SK-N-SH (cell line): ENCODE results near the gene PCED1B. TPM values are rescaled to one million over a fixed set of nuclear protein-coding genes. Genes with fewer than 3 reads are reported as not detected.

Experiments
- CTCF ChIA-PET: fragments of 300-600, 350-600 bp; formaldehyde crosslinking; extraction: SDS; loops from one replicate; lab custom pipeline; 2021; lab: Yijun Ruan, JAX
- POLR2A ChIA-PET: fragments of 350-600 bp; sonication (Branson Sonifier 250); formaldehyde crosslinking; extraction: SDS; loops from one replicate; lab custom pipeline; 2020; ENCODE audit warnings: antibody characterized with exemption, inconsistent platforms; lab: Yijun Ruan, JAX
- DNase-seq: peaks from one replicate; pipeline ENCODE4 v3.0.0; 2012
- H2AFZ ChIP-seq: fragments of 200-600 bp; sonication (generic); 2 replicates; pipeline ENCODE4 v1.8.1; 2016; ENCODE audit warnings: antibody characterized with exemption, mild to moderate bottlenecking, low read depth
- H3F3A ChIP-seq: fragments of 200-600 bp; sonication (generic); replicated peaks from 2 replicates; pipeline ENCODE3; 2016; ENCODE audit warnings: antibody characterized with exemption, mild to moderate bottlenecking; ENCODE audit not compliant: insufficient read depth
- H3K27ac ChIP-seq, 2 experiments: fragments of 200-500 bp in 1 of 2; fragments of 200-600 bp in 1 of 2; sonication (Bioruptor generic) in 1 of 2; sonication (generic), shearing (Covaris generic) in 1 of 2; 2 replicates each; pipeline versions ENCODE4 v1.5.1 to v1.6.1; 2014 to 2016; ENCODE audit warnings: low read depth in 2 of 2, inconsistent platforms in 1 of 2, low read length in 1 of 2, mild to moderate bottlenecking in 1 of 2, mixed read lengths in 1 of 2
- H3K27me3 ChIP-seq: fragments of 200-600 bp; sonication (generic), shearing (Covaris generic); 2 replicates; pipeline ENCODE4 v1.6.1; 2016; ENCODE audit warnings: mixed run types; ENCODE audit not compliant: insufficient read depth
- H3K36me3 ChIP-seq, 2 experiments: fragments of 200-500 bp in 1 of 2; fragments of 200-600 bp in 1 of 2; sonication (Bioruptor generic) in 1 of 2; sonication (generic) in 1 of 2; replicated peaks in 1 of 2; 2 replicates each; pipeline versions ENCODE3 to v1.5.1; 2014 to 2016; ENCODE audit warnings: low read length in 1 of 2, mild to moderate bottlenecking in 1 of 2; ENCODE audit not compliant: insufficient read depth in 2 of 2, control insufficient read depth in 1 of 2
- H3K4me1 ChIP-seq, 2 experiments: fragments of 200-500 bp in 1 of 2; fragments of 200-600 bp in 1 of 2; sonication (Bioruptor generic) in 1 of 2; sonication (generic), shearing (Covaris generic) in 1 of 2; 2 replicates each; pipeline versions ENCODE4 v1.5.1 to v1.6.1; 2014 to 2016; ENCODE audit warnings: low read depth in 1 of 2, low read length in 1 of 2, mixed run types in 1 of 2; ENCODE audit not compliant: insufficient read depth in 2 of 2, control insufficient read depth in 1 of 2
- H3K4me2 ChIP-seq: fragments of 200-600 bp; sonication (generic), shearing (Covaris generic); 2 replicates; pipeline ENCODE4 v1.6.1; 2017; ENCODE audit warnings: mixed run types
- H3K4me3 ChIP-seq, 2 experiments: fragments of 200-500 bp in 1 of 2; fragments of 200-600 bp in 1 of 2; sonication (Bioruptor generic) in 1 of 2; sonication (generic), shearing (Covaris generic) in 1 of 2; 2 replicates each; pipeline versions ENCODE4 v1.5.1 to v1.8.1; 2014 to 2016; ENCODE audit warnings: low read depth in 2 of 2, inconsistent platforms in 1 of 2, low read length in 1 of 2, mild to moderate bottlenecking in 1 of 2, mixed read lengths in 1 of 2, moderate library complexity in 1 of 2
- H3K79me2 ChIP-seq: fragments of 200-600 bp; sonication (generic); 2 replicates; pipeline ENCODE4 v1.8.1; 2017; ENCODE audit warnings: mild to moderate bottlenecking; ENCODE audit not compliant: insufficient read depth
- H3K9ac ChIP-seq: fragments of 200-600 bp; sonication (generic); 2 replicates; pipeline ENCODE4 v1.6.1; 2017; ENCODE audit warnings: mixed run types
- H3K9me2 ChIP-seq: fragments of 200-600 bp; sonication (generic); 2 replicates; pipeline ENCODE4 v1.6.1; 2017; ENCODE audit warnings: mixed run types
- H3K9me3 ChIP-seq: fragments of 200-600 bp; sonication (generic); 2 replicates; pipeline ENCODE4 v1.6.1; 2017; ENCODE audit warnings: mixed run types, mild to moderate bottlenecking, moderate library complexity
- H4K20me1 ChIP-seq: fragments of 200-600 bp; sonication (generic); 2 replicates; pipeline ENCODE4 v1.6.1; 2017; ENCODE audit warnings: mild to moderate bottlenecking, mixed run types; ENCODE audit not compliant: insufficient read depth
- FOXJ3 ChIP-seq: sonication (generic); formaldehyde crosslinking; IDR thresholded peaks from 2 replicates; pipeline ENCODE4 v1.5.1; 2020; ENCODE audit warnings: mild to moderate bottlenecking, missing genetic modification reagents
- TCF12 ChIP-seq: IDR thresholded peaks from 2 replicates; pipeline ENCODE4 v1.4.0; 2012
- WGBS: methylation state at CpG from one replicate; pipeline ENCODE4 v1.1.6; 2017; ENCODE audit warnings: low lambda C conversion rate; 5-methylcytosine and 5-hydroxymethylcytosine counted together
- polyA plus RNA-seq, 3 experiments: library from polyadenylated mRNA; depleted of rRNA; stranded (reverse); fragments of >200 nt; gene quantifications; 2 replicates each; pipeline ENCODE4 v1.2.3, GENCODE V29; 2012
- TF ChIP-seq, protein P1 (sequence below): IDR thresholded peaks from 2 replicates; pipeline ENCODE4 v1.4.0; 2012; ENCODE audit warnings: low read depth
- TF ChIP-seq, protein P2 (sequence below): IDR thresholded peaks from 2 replicates; pipeline ENCODE4; 2012
- TF ChIP-seq, protein P3 (sequence below): IDR thresholded peaks from 2 replicates; pipeline ENCODE4 v1.6.1; 2012; ENCODE audit warnings: mild to moderate bottlenecking, low read depth, low read length, moderate library complexity
- TF ChIP-seq, protein P4 (sequence below): fragments of 150-350 bp; IDR thresholded peaks from 2 replicates; pipeline ENCODE4 v1.6.1; 2016; ENCODE audit warnings: mild to moderate bottlenecking, low read depth, low read length
- TF ChIP-seq, protein P5 (sequence below): fragments of 150-350 bp; IDR thresholded peaks from 2 replicates; pipeline ENCODE4 v1.6.1; 2017; ENCODE audit warnings: antibody characterized with exemption, low read length, low read depth, borderline replicate concordance

The PCED1B gene
- polyA plus RNA-seq, 1 of the 3 experiments (the other 2 are of a cell fraction), result 0.21 TPM

DNA sequence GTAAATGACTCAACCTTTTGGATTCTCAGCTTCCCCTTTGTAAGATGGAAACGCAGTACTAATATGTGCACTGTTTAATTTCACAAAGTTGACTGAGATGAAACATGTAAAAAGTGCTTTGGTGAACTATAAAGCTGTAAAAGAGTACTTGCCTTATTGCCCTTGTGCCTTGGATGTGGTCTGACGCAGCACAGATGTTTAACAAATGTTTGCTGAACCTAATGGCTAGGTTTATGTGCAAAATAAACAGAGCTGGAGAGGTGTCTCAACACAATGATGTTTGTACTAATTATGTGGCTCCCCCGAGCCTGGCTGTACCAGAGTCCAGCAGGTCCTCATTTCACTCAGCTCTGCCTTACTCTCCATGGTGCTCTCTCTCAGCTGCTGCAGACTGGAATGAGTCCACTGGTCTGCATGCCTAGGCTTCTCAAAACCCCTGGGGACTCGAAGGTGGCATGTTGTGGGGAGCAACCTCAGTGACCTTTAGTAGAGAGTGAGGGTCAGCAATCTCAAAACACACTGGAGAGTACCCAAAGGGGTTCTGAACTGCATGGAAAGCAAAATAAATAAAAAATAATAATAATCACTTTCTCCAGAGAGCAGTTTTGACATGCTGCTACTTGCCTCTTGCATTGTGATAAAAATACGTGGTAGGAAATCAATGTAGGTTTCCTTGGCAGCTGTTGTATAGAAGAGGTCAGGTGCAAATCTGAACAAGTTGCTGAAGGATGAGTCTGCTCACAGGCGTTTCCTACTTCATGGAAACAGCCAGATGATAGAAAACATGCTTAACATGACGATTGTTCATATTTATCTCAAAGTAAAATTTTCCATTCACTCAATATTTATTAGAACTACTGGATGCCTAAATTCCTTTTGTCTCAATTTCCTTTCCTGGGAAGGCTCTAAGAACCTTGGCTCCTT is 8.9 kb downstream of the PCED1B start:
- WGBS, result 7% methylated on average over 7 of the region's 7 CpGs
- H3K4me2 ChIP-seq, result peak overlapping the region; percentile 44; the same call in 1 of the 2 replicates
- H3K9me2 ChIP-seq, result no peaks in the 10 kb centered on the region
- H3K79me2 ChIP-seq, result no peaks in the 10 kb centered on the region
- TF ChIP-seq, protein P1, sequence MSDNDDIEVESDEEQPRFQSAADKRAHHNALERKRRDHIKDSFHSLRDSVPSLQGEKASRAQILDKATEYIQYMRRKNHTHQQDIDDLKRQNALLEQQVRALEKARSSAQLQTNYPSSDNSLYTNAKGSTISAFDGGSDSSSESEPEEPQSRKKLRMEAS, result no peak
- TF ChIP-seq TCF12, result peak; percentile 3; the same call in 1 of the 2 replicates
- TF ChIP-seq, protein P2, sequence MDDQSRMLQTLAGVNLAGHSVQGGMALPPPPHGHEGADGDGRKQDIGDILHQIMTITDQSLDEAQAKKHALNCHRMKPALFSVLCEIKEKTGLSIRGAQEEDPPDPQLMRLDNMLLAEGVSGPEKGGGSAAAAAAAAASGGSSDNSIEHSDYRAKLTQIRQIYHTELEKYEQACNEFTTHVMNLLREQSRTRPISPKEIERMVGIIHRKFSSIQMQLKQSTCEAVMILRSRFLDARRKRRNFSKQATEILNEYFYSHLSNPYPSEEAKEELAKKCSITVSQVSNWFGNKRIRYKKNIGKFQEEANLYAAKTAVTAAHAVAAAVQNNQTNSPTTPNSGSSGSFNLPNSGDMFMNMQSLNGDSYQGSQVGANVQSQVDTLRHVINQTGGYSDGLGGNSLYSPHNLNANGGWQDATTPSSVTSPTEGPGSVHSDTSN, result no peak
- TF ChIP-seq, protein P3, sequence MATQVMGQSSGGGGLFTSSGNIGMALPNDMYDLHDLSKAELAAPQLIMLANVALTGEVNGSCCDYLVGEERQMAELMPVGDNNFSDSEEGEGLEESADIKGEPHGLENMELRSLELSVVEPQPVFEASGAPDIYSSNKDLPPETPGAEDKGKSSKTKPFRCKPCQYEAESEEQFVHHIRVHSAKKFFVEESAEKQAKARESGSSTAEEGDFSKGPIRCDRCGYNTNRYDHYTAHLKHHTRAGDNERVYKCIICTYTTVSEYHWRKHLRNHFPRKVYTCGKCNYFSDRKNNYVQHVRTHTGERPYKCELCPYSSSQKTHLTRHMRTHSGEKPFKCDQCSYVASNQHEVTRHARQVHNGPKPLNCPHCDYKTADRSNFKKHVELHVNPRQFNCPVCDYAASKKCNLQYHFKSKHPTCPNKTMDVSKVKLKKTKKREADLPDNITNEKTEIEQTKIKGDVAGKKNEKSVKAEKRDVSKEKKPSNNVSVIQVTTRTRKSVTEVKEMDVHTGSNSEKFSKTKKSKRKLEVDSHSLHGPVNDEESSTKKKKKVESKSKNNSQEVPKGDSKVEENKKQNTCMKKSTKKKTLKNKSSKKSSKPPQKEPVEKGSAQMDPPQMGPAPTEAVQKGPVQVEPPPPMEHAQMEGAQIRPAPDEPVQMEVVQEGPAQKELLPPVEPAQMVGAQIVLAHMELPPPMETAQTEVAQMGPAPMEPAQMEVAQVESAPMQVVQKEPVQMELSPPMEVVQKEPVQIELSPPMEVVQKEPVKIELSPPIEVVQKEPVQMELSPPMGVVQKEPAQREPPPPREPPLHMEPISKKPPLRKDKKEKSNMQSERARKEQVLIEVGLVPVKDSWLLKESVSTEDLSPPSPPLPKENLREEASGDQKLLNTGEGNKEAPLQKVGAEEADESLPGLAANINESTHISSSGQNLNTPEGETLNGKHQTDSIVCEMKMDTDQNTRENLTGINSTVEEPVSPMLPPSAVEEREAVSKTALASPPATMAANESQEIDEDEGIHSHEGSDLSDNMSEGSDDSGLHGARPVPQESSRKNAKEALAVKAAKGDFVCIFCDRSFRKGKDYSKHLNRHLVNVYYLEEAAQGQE, result no peak
- TF ChIP-seq, all 33 proteins: peak for 1
- no peak overlapping the region for H3K9ac ChIP-seq
- H3K4me1 ChIP-seq, result peaks cover 0 to 51% of the 10 kb centered on the region in 2 experiments; a peak in 2 of 4 replicates
- H2AFZ ChIP-seq, result peak overlapping the region; percentile 10; the same call in 1 of the 2 replicates
- CTCF ChIA-PET, result no interaction called here
- DNase-seq, result no peak
- H3K4me3 ChIP-seq, result no peak overlapping the region
- peak overlapping the region in 1 of 2 experiments; percentile 80; a peak in 2 of 4 replicates for H3K27ac ChIP-seq
- no peaks in the 10 kb centered on the region for H3K9me3 ChIP-seq
- POLR2A ChIA-PET, result no interaction called here
- no peaks in the 10 kb centered on the region for H4K20me1 ChIP-seq
- no peaks in the 10 kb centered on the region for H3K27me3 ChIP-seq
- peaks cover 31% of the 10 kb centered on the region for H3F3A ChIP-seq
- no peaks in the 10 kb centered on the region for H3K36me3 ChIP-seq

DNA sequence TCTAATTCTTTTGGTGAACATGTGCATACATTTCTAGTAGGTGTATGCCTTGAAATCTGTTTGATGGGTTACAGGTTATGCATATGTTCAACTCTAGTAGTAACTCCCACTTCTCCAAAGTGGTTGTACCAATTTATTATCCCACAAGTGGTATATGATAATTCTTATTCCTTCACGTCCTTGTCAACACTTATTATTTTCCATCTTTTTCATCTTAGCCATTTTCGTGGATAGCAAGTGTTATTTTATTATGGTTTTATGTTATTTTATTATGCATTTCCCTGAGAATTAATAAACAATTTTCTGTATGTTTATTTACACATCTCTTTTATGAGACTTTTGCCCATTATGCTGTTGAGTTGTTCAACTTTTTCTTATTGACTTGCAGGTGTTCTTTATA is 11.6 kb downstream of the PCED1B start:
- POLR2A ChIA-PET, result no interaction called here
- DNase-seq, result no peak
- Histone ChIP-seq H3F3A (peaks cover 30% of the 10 kb centered on the region), H3K27ac (no peak overlapping the region), H3K9me2 (no peaks in the 10 kb centered on the region), H2AFZ (no peak overlapping the region), H4K20me1 (no peaks in the 10 kb centered on the region), H3K27me3 (no peaks in the 10 kb centered on the region), H3K4me2 (no peak overlapping the region), H3K9me3 (no peaks in the 10 kb centered on the region), H3K9ac (no peak overlapping the region), H3K79me2 (no peaks in the 10 kb centered on the region), H3K36me3 (no peaks in the 10 kb centered on the region), H3K4me3 (no peak overlapping the region)
- CTCF ChIA-PET, result no interaction called here
- whole genome bisulfite sequencing, result 28% methylated on average over 2 of the region's 2 CpGs
- TF ChIP-seq, protein P3, result no peak
- TF ChIP-seq, protein P2, result no peak
- no peak for TF ChIP-seq FOXJ3 (CRISPR knock-in tag)
- TF ChIP-seq, protein P4, sequence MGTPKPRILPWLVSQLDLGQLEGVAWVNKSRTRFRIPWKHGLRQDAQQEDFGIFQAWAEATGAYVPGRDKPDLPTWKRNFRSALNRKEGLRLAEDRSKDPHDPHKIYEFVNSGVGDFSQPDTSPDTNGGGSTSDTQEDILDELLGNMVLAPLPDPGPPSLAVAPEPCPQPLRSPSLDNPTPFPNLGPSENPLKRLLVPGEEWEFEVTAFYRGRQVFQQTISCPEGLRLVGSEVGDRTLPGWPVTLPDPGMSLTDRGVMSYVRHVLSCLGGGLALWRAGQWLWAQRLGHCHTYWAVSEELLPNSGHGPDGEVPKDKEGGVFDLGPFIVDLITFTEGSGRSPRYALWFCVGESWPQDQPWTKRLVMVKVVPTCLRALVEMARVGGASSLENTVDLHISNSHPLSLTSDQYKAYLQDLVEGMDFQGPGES, result no peak
- TF ChIP-seq, protein P5, sequence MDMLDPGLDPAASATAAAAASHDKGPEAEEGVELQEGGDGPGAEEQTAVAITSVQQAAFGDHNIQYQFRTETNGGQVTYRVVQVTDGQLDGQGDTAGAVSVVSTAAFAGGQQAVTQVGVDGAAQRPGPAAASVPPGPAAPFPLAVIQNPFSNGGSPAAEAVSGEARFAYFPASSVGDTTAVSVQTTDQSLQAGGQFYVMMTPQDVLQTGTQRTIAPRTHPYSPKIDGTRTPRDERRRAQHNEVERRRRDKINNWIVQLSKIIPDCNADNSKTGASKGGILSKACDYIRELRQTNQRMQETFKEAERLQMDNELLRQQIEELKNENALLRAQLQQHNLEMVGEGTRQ, result no peak
- TF ChIP-seq, all 33 proteins: peak for 0
- peaks cover 0 to 25% of the 10 kb centered on the region in 2 experiments; a peak in 2 of 4 replicates for H3K4me1 ChIP-seq
